SK-N-SH (cell line): ENCODE results near the gene NPM1. TPM values are rescaled to one million over a fixed set of nuclear protein-coding genes. Genes with fewer than 3 reads are reported as not detected.
"Not testable (repeated sequence)": the region's sequence is repeated elsewhere in the genome, so short reads cannot be mapped to it uniquely, and the experiment has no call there.

Source experiments
- CTCF ChIA-PET: fragments of 300-600, 350-600 bp; formaldehyde crosslinking; extraction: SDS; loops from one replicate; lab custom pipeline; 2021; lab: Yijun Ruan, JAX
- POLR2A ChIA-PET: fragments of 350-600 bp; sonication (Branson Sonifier 250); formaldehyde crosslinking; extraction: SDS; loops from one replicate; lab custom pipeline; 2020; ENCODE audit warnings: antibody characterized with exemption, inconsistent platforms; lab: Yijun Ruan, JAX
- DNase-seq: peaks from one replicate; pipeline ENCODE4 v3.0.0; 2012
- H2AFZ ChIP-seq: fragments of 200-600 bp; sonication (generic); 2 replicates; pipeline ENCODE4 v1.8.1; 2016; ENCODE audit warnings: antibody characterized with exemption, mild to moderate bottlenecking, low read depth
- H3F3A ChIP-seq: fragments of 200-600 bp; sonication (generic); replicated peaks from 2 replicates; pipeline ENCODE3; 2016; ENCODE audit warnings: antibody characterized with exemption, mild to moderate bottlenecking; ENCODE audit not compliant: insufficient read depth
- H3K27ac ChIP-seq, 2 experiments: fragments of 200-500 bp in 1 of 2; fragments of 200-600 bp in 1 of 2; sonication (Bioruptor generic) in 1 of 2; sonication (generic), shearing (Covaris generic) in 1 of 2; 2 replicates each; pipeline versions ENCODE4 v1.5.1 to v1.6.1; 2014 to 2016; ENCODE audit warnings: low read depth in 2 of 2, inconsistent platforms in 1 of 2, low read length in 1 of 2, mild to moderate bottlenecking in 1 of 2, mixed read lengths in 1 of 2
- H3K27me3 ChIP-seq: fragments of 200-600 bp; sonication (generic), shearing (Covaris generic); 2 replicates; pipeline ENCODE4 v1.6.1; 2016; ENCODE audit warnings: mixed run types; ENCODE audit not compliant: insufficient read depth
- H3K36me3 ChIP-seq, 2 experiments: fragments of 200-500 bp in 1 of 2; fragments of 200-600 bp in 1 of 2; sonication (Bioruptor generic) in 1 of 2; sonication (generic) in 1 of 2; replicated peaks in 1 of 2; 2 replicates each; pipeline versions ENCODE3 to v1.5.1; 2014 to 2016; ENCODE audit warnings: low read length in 1 of 2, mild to moderate bottlenecking in 1 of 2; ENCODE audit not compliant: insufficient read depth in 2 of 2, control insufficient read depth in 1 of 2
- H3K4me1 ChIP-seq, 2 experiments: fragments of 200-500 bp in 1 of 2; fragments of 200-600 bp in 1 of 2; sonication (Bioruptor generic) in 1 of 2; sonication (generic), shearing (Covaris generic) in 1 of 2; 2 replicates each; pipeline versions ENCODE4 v1.5.1 to v1.6.1; 2014 to 2016; ENCODE audit warnings: low read depth in 1 of 2, low read length in 1 of 2, mixed run types in 1 of 2; ENCODE audit not compliant: insufficient read depth in 2 of 2, control insufficient read depth in 1 of 2
- H3K4me2 ChIP-seq: fragments of 200-600 bp; sonication (generic), shearing (Covaris generic); 2 replicates; pipeline ENCODE4 v1.6.1; 2017; ENCODE audit warnings: mixed run types
- H3K4me3 ChIP-seq, 2 experiments: fragments of 200-500 bp in 1 of 2; fragments of 200-600 bp in 1 of 2; sonication (Bioruptor generic) in 1 of 2; sonication (generic), shearing (Covaris generic) in 1 of 2; 2 replicates each; pipeline versions ENCODE4 v1.5.1 to v1.8.1; 2014 to 2016; ENCODE audit warnings: low read depth in 2 of 2, inconsistent platforms in 1 of 2, low read length in 1 of 2, mild to moderate bottlenecking in 1 of 2, mixed read lengths in 1 of 2, moderate library complexity in 1 of 2
- H3K79me2 ChIP-seq: fragments of 200-600 bp; sonication (generic); 2 replicates; pipeline ENCODE4 v1.8.1; 2017; ENCODE audit warnings: mild to moderate bottlenecking; ENCODE audit not compliant: insufficient read depth
- H3K9ac ChIP-seq: fragments of 200-600 bp; sonication (generic); 2 replicates; pipeline ENCODE4 v1.6.1; 2017; ENCODE audit warnings: mixed run types
- H3K9me2 ChIP-seq: fragments of 200-600 bp; sonication (generic); 2 replicates; pipeline ENCODE4 v1.6.1; 2017; ENCODE audit warnings: mixed run types
- H3K9me3 ChIP-seq: fragments of 200-600 bp; sonication (generic); 2 replicates; pipeline ENCODE4 v1.6.1; 2017; ENCODE audit warnings: mixed run types, mild to moderate bottlenecking, moderate library complexity
- H4K20me1 ChIP-seq: fragments of 200-600 bp; sonication (generic); 2 replicates; pipeline ENCODE4 v1.6.1; 2017; ENCODE audit warnings: mild to moderate bottlenecking, mixed run types; ENCODE audit not compliant: insufficient read depth
- EP300 ChIP-seq, 2 experiments: IDR thresholded peaks; 2 replicates each; pipeline versions ENCODE4 v1.4.0 to v1.6.1; 2012; ENCODE audit warnings: borderline replicate concordance in 1 of 2, low read depth in 1 of 2, low read length in 1 of 2
- FOSL2 ChIP-seq: IDR thresholded peaks from 2 replicates; pipeline ENCODE4 v1.4.0; 2012; ENCODE audit warnings: low read depth, mild to moderate bottlenecking, moderate library complexity, borderline replicate concordance
- FOXJ3 ChIP-seq: sonication (generic); formaldehyde crosslinking; IDR thresholded peaks from 2 replicates; pipeline ENCODE4 v1.5.1; 2020; ENCODE audit warnings: mild to moderate bottlenecking, missing genetic modification reagents
- GATA2 ChIP-seq: sonication (generic); formaldehyde crosslinking; IDR thresholded peaks from 2 replicates; pipeline ENCODE4 v1.5.0; 2020; ENCODE audit warnings: mild to moderate bottlenecking, missing genetic modification reagents
- JUND ChIP-seq: IDR thresholded peaks from 2 replicates; pipeline ENCODE4 v1.4.0; 2012
- MEF2A ChIP-seq: IDR thresholded peaks from 2 replicates; pipeline ENCODE4 v1.4.0; 2012; ENCODE audit warnings: low read depth, borderline replicate concordance
- MXI1 ChIP-seq: IDR thresholded peaks from 2 replicates; pipeline ENCODE4 v1.6.1; 2012; ENCODE audit warnings: mild to moderate bottlenecking, low read depth, low read length, improper control_type of control experiment
- NFIC ChIP-seq: IDR thresholded peaks from 2 replicates; pipeline ENCODE4 v1.4.0; 2012; ENCODE audit warnings: borderline replicate concordance
- POLR2AphosphoS5 ChIP-seq: IDR thresholded peaks from 2 replicates; pipeline ENCODE4 v1.6.1; 2012; ENCODE audit warnings: low read depth, low read length
- TAF1 ChIP-seq: IDR thresholded peaks from 2 replicates; pipeline ENCODE4 v1.6.1; 2012; ENCODE audit warnings: low read depth, mild to moderate bottlenecking, low read length, moderate library complexity, borderline replicate concordance
- YY1 ChIP-seq: IDR thresholded peaks from 2 replicates; pipeline ENCODE4 v1.4.0; 2012; ENCODE audit warnings: low read depth, mild to moderate bottlenecking
- WGBS: methylation state at CpG from one replicate; pipeline ENCODE4 v1.1.6; 2017; ENCODE audit warnings: low lambda C conversion rate; 5-methylcytosine and 5-hydroxymethylcytosine counted together
- polyA plus RNA-seq, 3 experiments: library from polyadenylated mRNA; depleted of rRNA; stranded (reverse); fragments of >200 nt; gene quantifications; 2 replicates each; pipeline ENCODE4 v1.2.3, GENCODE V29; 2012
- TF ChIP-seq, protein P1 (sequence below): fragments of 150-350 bp; IDR thresholded peaks from 2 replicates; pipeline ENCODE4 v1.6.1; 2016; ENCODE audit warnings: mild to moderate bottlenecking, low read depth, low read length
- TF ChIP-seq, protein P2 (sequence below): fragments of 150-350 bp; IDR thresholded peaks from 2 replicates; pipeline ENCODE4 v1.6.1; 2017; ENCODE audit warnings: antibody characterized with exemption, low read length, low read depth, borderline replicate concordance
- TF ChIP-seq, protein P3 (sequence below): IDR thresholded peaks from 2 replicates; pipeline ENCODE4 v1.4.0; 2012; ENCODE audit warnings: low read depth
- TF ChIP-seq, protein P4 (sequence below): IDR thresholded peaks from 2 replicates; pipeline ENCODE4 v1.4.0; 2012; ENCODE audit warnings: low read depth, borderline replicate concordance
- TF ChIP-seq, protein P5 (sequence below): IDR thresholded peaks from 2 replicates; pipeline ENCODE4 v1.4.0; 2012; ENCODE audit warnings: low read depth, borderline replicate concordance

Gene NPM1
- polyA plus RNA-seq, 1 of the 3 experiments (the other 2 are of a cell fraction): 4,764 TPM

DNA sequence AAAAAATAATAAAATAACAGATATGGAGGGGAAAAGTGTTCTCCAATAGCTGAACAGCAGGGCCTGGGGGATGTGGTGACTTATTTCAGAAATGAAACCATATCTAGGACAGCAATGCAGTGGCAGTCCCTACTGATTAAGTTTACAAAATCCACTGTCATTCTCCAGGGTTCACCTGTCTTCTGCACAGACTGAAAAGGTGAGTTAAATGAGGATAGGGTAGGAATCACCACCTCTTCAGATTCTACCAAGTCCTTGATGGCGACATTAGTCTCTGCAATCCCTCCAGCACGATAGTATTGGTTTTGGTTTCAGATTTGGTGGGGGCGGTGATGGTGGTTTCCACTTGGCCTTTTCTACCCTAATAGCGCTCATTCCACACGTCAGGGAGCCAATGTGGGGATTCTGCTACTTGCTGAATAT is 32.3 kb upstream of the NPM1 start:
- H3K27ac ChIP-seq: no peak overlapping the region
- no peak overlapping the region for H3K4me2 ChIP-seq
- no peak overlapping the region for H2AFZ ChIP-seq
- 86% methylated on average over 5 of the region's 5 CpGs for WGBS
- TF ChIP-seq FOSL2 (no peak), YY1 (no peak), MEF2A (no peak), TAF1 (no peak), POLR2AphosphoS5 (no peak), EP300 (IDR thresholded peaks at IDR 0.05; ENCODE audit: borderline replicate concordance in 1 of 2, low read depth in 1 of 2, low read length in 1 of 2) (no peak), GATA2 (CRISPR knock-in tag) (no peak), NFIC (no peak), JUND (no peak), FOXJ3 (CRISPR knock-in tag) (no peak)
- TF ChIP-seq, protein P1, sequence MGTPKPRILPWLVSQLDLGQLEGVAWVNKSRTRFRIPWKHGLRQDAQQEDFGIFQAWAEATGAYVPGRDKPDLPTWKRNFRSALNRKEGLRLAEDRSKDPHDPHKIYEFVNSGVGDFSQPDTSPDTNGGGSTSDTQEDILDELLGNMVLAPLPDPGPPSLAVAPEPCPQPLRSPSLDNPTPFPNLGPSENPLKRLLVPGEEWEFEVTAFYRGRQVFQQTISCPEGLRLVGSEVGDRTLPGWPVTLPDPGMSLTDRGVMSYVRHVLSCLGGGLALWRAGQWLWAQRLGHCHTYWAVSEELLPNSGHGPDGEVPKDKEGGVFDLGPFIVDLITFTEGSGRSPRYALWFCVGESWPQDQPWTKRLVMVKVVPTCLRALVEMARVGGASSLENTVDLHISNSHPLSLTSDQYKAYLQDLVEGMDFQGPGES: no peak
- TF ChIP-seq, protein P2, sequence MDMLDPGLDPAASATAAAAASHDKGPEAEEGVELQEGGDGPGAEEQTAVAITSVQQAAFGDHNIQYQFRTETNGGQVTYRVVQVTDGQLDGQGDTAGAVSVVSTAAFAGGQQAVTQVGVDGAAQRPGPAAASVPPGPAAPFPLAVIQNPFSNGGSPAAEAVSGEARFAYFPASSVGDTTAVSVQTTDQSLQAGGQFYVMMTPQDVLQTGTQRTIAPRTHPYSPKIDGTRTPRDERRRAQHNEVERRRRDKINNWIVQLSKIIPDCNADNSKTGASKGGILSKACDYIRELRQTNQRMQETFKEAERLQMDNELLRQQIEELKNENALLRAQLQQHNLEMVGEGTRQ: no peak
- TF ChIP-seq, protein P3, sequence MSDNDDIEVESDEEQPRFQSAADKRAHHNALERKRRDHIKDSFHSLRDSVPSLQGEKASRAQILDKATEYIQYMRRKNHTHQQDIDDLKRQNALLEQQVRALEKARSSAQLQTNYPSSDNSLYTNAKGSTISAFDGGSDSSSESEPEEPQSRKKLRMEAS: no peak
- TF ChIP-seq, protein P4, sequence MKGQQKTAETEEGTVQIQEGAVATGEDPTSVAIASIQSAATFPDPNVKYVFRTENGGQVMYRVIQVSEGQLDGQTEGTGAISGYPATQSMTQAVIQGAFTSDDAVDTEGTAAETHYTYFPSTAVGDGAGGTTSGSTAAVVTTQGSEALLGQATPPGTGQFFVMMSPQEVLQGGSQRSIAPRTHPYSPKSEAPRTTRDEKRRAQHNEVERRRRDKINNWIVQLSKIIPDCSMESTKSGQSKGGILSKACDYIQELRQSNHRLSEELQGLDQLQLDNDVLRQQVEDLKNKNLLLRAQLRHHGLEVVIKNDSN: no peak
- no peak overlapping the region for H3K9ac ChIP-seq
- no peaks in the 10 kb centered on the region for H4K20me1 ChIP-seq
- H3K27me3 ChIP-seq: no peaks in the 10 kb centered on the region
- H3K36me3 ChIP-seq: no peaks in the 10 kb centered on the region
- POLR2A ChIA-PET: no interaction called here
- no peak overlapping the region for H3K4me3 ChIP-seq
- no peaks in the 10 kb centered on the region for H3K79me2 ChIP-seq
- H3K9me3 ChIP-seq: no peaks in the 10 kb centered on the region
- no peaks in the 10 kb centered on the region for H3K9me2 ChIP-seq
- H3K4me1 ChIP-seq: peaks cover 0 to 5% of the 10 kb centered on the region in 2 experiments; a peak in 1 of 4 replicates
- CTCF ChIA-PET: interaction anchor here (4.9 kb wide), 1 partner anchor 13 kb away, joined by 45 read pairs; no protein-coding TSS in a partner anchor
- no peak for DNase-seq
- no peaks in the 10 kb centered on the region for H3F3A ChIP-seq

DNA sequence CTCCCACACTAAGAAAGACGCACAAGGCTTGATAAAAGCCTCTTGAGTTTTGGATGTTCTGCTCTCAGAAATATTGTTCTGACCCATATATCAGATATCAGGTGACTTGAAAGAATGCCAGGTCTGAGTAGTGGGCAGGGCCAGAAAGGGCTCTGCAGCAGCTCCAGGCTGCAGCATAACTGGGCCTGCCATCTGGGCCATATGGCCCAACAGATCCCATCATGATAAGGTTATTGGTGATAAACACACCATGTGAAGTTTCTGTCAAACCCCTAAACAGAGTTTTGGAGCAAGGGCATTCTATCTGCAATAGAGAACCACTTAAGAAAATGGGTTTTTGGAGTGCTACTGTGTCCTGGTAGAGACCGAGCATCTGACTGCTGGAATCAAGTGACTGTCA is 29.8 kb upstream of the NPM1 start:
- Histone ChIP-seq H3K9me3 (no peaks in the 10 kb centered on the region), H3K79me2 (no peaks in the 10 kb centered on the region), H3F3A (no peaks in the 10 kb centered on the region), H3K27ac (no peak overlapping the region), H3K4me1 (peaks cover 0 to 5% of the 10 kb centered on the region in 2 experiments; a peak in 1 of 4 replicates), H3K27me3 (no peaks in the 10 kb centered on the region), H3K4me3 (no peak overlapping the region), H3K9me2 (no peaks in the 10 kb centered on the region), H2AFZ (no peak overlapping the region), H3K36me3 (no peaks in the 10 kb centered on the region), H3K9ac (no peak overlapping the region), H3K4me2 (no peak overlapping the region), H4K20me1 (no peaks in the 10 kb centered on the region)
- DNase-seq: peak; percentile 38
- ChIA-PET CTCF (interaction anchor here (0.6 to 2.3 kb wide), 3 partner anchors 14 to 47 kb away, joined by 3 to 7 read pairs (median 4); no protein-coding TSS in a partner anchor), POLR2A (no interaction called here)
- 87% methylated on average over 2 of the region's 2 CpGs for WGBS
- TF ChIP-seq, protein P5, sequence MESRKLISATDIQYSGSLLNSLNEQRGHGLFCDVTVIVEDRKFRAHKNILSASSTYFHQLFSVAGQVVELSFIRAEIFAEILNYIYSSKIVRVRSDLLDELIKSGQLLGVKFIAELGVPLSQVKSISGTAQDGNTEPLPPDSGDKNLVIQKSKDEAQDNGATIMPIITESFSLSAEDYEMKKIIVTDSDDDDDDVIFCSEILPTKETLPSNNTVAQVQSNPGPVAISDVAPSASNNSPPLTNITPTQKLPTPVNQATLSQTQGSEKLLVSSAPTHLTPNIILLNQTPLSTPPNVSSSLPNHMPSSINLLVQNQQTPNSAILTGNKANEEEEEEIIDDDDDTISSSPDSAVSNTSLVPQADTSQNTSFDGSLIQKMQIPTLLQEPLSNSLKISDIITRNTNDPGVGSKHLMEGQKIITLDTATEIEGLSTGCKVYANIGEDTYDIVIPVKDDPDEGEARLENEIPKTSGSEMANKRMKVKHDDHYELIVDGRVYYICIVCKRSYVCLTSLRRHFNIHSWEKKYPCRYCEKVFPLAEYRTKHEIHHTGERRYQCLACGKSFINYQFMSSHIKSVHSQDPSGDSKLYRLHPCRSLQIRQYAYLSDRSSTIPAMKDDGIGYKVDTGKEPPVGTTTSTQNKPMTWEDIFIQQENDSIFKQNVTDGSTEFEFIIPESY: no peak
- TF ChIP-seq GATA2 (CRISPR knock-in tag) (0 out of 2 replicates have a peak, but pooled peaks have one; percentile 47), MXI1 (peak; percentile 40; the same call in 1 of the 2 replicates), EP300 (IDR thresholded peaks at IDR 0.05; ENCODE audit: borderline replicate concordance in 1 of 2, low read depth in 1 of 2, low read length in 1 of 2) (peak in 1 of 2 experiments; percentile 56; a peak in 1 of 4 replicates)

DNA sequence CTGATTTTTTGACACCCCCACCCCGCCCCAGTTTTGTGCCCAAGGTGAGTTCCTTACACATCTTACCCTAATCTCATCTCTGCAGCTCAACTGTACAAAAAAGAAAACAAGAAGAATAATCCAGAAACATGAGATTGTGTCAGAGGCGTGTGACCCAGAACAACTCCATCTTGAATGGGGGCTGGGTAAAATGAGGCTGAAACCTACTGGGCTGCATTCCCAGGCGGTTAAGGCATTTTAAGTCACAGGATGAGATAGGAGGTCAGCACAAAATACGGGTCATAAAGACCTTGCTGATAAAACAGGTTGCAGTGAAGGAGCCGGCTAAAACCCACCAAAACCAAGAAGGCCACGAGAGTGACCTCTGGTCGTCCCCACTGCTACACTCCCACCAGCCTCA is 26.5 kb upstream of the NPM1 start:
- H3F3A ChIP-seq, H3K4me3 ChIP-seq, CTCF ChIA-PET, H3K9me2 ChIP-seq, H3K4me1 ChIP-seq, H2AFZ ChIP-seq, H3K9ac ChIP-seq, H3K36me3 ChIP-seq, DNase-seq, H3K4me2 ChIP-seq, H3K27ac ChIP-seq, H3K9me3 ChIP-seq, H3K79me2 ChIP-seq, POLR2A ChIA-PET, H4K20me1 ChIP-seq, H3K27me3 ChIP-seq: not testable (repeated sequence)
- 85% methylated on average over 7 of the region's 7 CpGs for WGBS
